ENCODE measurements around the gene PSMA7. TPM values are rescaled to one million over a fixed set of nuclear protein-coding genes. Genes with fewer than 3 reads are reported as not detected.

Gene PSMA7
- total RNA-seq, 4 donors from 2014 or later = 261 to 349 (median 304) TPM

DNA sequence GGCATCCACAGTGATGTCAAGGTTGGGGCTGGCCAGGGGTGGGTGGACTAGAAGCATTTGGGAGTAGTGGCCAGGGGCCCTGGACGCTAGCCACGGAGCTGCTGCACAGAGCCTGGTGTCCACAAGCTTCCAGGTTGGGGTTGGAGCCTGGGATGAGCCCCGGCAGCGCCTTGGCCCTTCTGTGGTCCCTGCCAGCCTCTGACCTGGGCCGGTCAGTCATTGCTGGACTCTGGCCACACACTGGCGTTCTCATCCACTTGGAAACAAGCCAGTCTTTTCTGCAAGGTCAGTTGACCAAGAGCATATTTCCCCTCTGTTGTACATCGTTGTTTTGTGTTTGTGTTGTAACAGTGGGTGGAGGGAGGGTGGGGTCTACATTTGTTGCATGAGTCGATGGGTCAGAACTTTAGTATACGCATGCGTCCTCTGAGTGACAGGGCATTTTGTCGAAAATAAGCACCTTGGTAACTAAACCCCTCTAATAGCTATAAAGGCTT, 8.4 kb downstream of the PSMA7 start:
- no peak overlapping the region for H3K4me3 ChIP-seq
- peak overlapping the region; percentile 52 to 69 (median 60) for H3K27ac ChIP-seq (replicated peaks in 1 of 4)
- WGBS = 48% methylated on average over 11 of the region's 11 CpGs
- peaks cover 60 to 100% (median 98%) of the 10 kb centered on the region in 4 donors for H3K36me3 ChIP-seq
- peaks cover 34 to 50% (median 38%) of the 10 kb centered on the region in 4 donors for H3K4me1 ChIP-seq
- no peak for TF ChIP-seq POLR2A (IDR thresholded peaks at IDR 0.05; ENCODE audit: low read depth)
- no peak for TF ChIP-seq EP300 (IDR thresholded peaks at IDR 0.05)
- peak; percentile 15 to 50 for TF ChIP-seq POLR2AphosphoS5 (IDR thresholded peaks at IDR 0.05)
- intact Hi-C loops (cut with DNase I) = loop anchor here (5.0 kb wide), 3 partner anchors 72 to 122 kb away; no protein-coding TSS in a partner anchor
- H3K27me3 ChIP-seq = no peaks in the 10 kb centered on the region
- H3K9me3 ChIP-seq = no peaks in the 10 kb centered on the region
- no peak for DNase-seq (ENCODE audit: extremely low spot score)

DNA sequence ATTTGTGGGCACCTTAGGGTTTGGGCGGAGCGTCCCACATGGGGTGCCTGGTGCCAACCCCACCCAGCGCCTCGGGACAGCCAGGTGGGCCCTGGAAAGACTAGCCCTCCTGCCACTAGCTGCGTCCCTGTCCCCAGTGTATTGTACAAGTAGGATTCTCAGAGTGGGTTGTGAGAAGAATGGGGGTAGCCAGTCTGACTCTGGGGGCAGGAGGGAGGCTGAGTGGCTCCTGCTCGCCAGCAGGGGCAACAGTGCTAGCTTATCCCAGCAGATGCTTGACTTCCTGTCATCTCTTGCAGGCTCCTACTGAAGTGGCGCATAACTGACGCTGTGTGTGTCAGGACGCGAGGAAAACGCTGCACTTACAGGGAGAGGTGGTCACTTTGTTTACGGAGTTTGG, 9.3 kb downstream of the PSMA7 start:
- no peaks in the 10 kb centered on the region for H3K27me3 ChIP-seq
- H3K4me1 ChIP-seq = peaks cover 34 to 46% (median 38%) of the 10 kb centered on the region in 4 donors
- H3K9me3 ChIP-seq = no peaks in the 10 kb centered on the region
- peak overlapping the region; percentile 52 to 69 (median 59) for H3K27ac ChIP-seq (replicated peaks in 1 of 4)
- TF ChIP-seq POLR2AphosphoS5 (IDR thresholded peaks at IDR 0.05) (no peak), EP300 (IDR thresholded peaks at IDR 0.05) (no peak), POLR2A (IDR thresholded peaks at IDR 0.05; ENCODE audit: low read depth) (no peak)
- TF ChIP-seq, protein P1, sequence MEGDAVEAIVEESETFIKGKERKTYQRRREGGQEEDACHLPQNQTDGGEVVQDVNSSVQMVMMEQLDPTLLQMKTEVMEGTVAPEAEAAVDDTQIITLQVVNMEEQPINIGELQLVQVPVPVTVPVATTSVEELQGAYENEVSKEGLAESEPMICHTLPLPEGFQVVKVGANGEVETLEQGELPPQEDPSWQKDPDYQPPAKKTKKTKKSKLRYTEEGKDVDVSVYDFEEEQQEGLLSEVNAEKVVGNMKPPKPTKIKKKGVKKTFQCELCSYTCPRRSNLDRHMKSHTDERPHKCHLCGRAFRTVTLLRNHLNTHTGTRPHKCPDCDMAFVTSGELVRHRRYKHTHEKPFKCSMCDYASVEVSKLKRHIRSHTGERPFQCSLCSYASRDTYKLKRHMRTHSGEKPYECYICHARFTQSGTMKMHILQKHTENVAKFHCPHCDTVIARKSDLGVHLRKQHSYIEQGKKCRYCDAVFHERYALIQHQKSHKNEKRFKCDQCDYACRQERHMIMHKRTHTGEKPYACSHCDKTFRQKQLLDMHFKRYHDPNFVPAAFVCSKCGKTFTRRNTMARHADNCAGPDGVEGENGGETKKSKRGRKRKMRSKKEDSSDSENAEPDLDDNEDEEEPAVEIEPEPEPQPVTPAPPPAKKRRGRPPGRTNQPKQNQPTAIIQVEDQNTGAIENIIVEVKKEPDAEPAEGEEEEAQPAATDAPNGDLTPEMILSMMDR (IDR thresholded peaks at IDR 0.05) = no peak
- 81% methylated on average over 10 of the region's 12 CpGs for WGBS
- H3K4me3 ChIP-seq = no peak overlapping the region
- intact Hi-C loops (cut with DNase I) = no loop called here
- H3K36me3 ChIP-seq = peaks cover 57 to 100% (median 97%) of the 10 kb centered on the region in 4 donors
- DNase-seq (ENCODE audit: extremely low spot score) = no peak

DNA sequence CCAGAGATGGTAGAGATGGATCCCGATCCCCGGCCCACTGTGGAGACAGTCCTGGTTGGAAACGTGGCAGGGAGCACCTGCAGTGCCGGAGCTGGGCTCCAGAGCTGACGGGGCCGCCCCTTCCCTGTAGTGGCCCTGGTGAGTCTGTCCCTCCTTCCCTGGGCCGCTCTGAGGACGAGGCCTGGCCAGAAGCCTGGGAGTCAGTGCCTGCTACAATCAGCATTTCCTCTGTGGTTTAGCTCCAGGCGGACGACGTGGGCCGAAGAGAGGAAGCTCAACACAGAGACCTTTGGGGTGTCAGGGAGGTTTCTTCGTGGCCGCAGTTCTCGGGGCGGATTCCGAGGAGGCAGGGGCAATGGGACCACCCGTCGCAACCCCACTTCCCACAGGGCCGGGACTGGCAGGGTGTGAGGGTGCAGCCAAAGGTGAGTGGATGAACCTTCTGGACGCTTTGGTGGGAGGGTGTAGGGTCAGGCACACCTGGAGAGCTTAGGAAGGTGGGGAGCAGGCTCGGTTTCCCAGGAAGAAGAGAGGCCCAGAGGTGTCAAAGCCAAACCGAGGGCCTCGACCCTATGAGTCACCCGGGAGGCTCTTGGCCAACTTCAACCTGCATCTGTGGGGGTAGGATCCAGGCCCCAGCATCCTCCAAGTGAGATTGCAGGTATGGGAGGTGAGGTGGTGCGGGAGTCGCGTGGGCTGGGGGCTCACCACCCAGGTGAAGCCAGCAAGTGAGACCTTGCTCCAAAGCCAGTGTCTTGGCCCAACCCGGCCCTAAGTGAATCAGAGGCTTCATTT, 9.9 kb downstream of the PSMA7 start:
- Histone ChIP-seq H3K9me3 (no peaks in the 10 kb centered on the region), H3K27ac (replicated peaks in 1 of 4) (peak overlapping the region; percentile 54 to 69 (median 59)), H3K4me1 (peaks cover 34 to 46% (median 38%) of the 10 kb centered on the region in 4 donors), H3K36me3 (peaks cover 51 to 100% (median 97%) of the 10 kb centered on the region in 4 donors), H3K4me3 (no peak overlapping the region), H3K27me3 (no peaks in the 10 kb centered on the region)
- no peak for DNase-seq (ENCODE audit: extremely low spot score)
- intact Hi-C loops (cut with DNase I) = no loop called here
- TF ChIP-seq POLR2A (IDR thresholded peaks at IDR 0.05; ENCODE audit: low read depth) (no peak), EP300 (IDR thresholded peaks at IDR 0.05) (no peak), POLR2AphosphoS5 (IDR thresholded peaks at IDR 0.05) (no peak)
- TF ChIP-seq, protein P1 (IDR thresholded peaks at IDR 0.05) = no peak
- 85% methylated on average over 5 of the region's 29 CpGs for WGBS

DNA sequence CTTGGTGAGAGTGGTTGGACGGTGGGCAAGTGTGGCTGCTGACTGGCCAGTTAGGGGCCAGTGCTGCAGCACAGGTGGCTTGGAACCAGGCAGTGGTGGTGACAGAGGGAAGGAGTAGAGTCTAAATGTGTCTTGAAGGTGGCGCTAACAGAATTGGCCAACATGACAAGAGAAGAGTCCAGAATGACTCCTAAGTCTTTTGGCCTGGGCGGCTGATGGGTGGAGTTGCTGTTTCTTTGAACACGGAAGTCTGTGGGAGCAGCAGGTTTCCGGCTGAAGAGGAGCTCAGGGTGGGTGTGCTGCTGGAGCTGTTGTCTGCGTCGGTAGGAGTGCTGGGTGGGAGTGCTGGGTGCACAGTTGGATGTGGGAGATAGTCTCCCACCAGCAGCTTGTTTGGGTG, 10.8 kb downstream of the PSMA7 start:
- H3K36me3 ChIP-seq = peaks cover 47 to 100% (median 97%) of the 10 kb centered on the region in 4 donors
- no peak for DNase-seq (ENCODE audit: extremely low spot score)

More for the DNA sequence above, 10.8 kb downstream of the PSMA7 start:
- Histone ChIP-seq H3K27me3 (no peaks in the 10 kb centered on the region), H3K27ac (replicated peaks in 1 of 4) (peak overlapping the region; percentile 54 to 69 (median 59)), H3K4me1 (peaks cover 34 to 45% (median 39%) of the 10 kb centered on the region in 4 donors), H3K4me3 (no peak overlapping the region), H3K9me3 (no peaks in the 10 kb centered on the region)
- intact Hi-C loops (cut with DNase I) = no loop called here
- WGBS = 64% methylated on average over 7 of the region's 7 CpGs
- TF ChIP-seq POLR2AphosphoS5 (IDR thresholded peaks at IDR 0.05) (no peak), POLR2A (IDR thresholded peaks at IDR 0.05; ENCODE audit: low read depth) (no peak), EP300 (IDR thresholded peaks at IDR 0.05) (no peak)
- TF ChIP-seq, protein P1 (IDR thresholded peaks at IDR 0.05) = no peak
